SU-DHL-6 (cell line): Measurements from ENCODE around the gene MLST8.

ENCODE experiments used
- H2AFZ ChIP-seq: fragments of 200-600 bp; sonication (generic); 2 replicates; pipeline ENCODE4 v1.6.1; 2014; ENCODE audit warnings: low read depth, mild to moderate bottlenecking, moderate library complexity, mixed read lengths, antibody characterized with exemption, low read length; ENCODE audit not compliant: severe bottlenecking
- H3F3A ChIP-seq: fragments of 200-600 bp; shearing (Covaris generic); 2 replicates; pipeline ENCODE4 v1.6.0; 2016; ENCODE audit warnings: antibody characterized with exemption, mild to moderate bottlenecking; ENCODE audit not compliant: insufficient read depth
- H3K27ac ChIP-seq: fragments of 200-600 bp; sonication (generic); 2 replicates; pipeline ENCODE4 v1.5.1; 2016; ENCODE audit warnings: low read depth, mild to moderate bottlenecking, low read length, moderate library complexity, mixed read lengths
- H3K27me3 ChIP-seq: fragments of 200-600 bp; sonication (generic), shearing (Covaris generic); 2 replicates; pipeline ENCODE4 v1.6.0; 2014; ENCODE audit warnings: mild to moderate bottlenecking, low read length
- H3K36me3 ChIP-seq: fragments of 200-600 bp; sonication (generic); 2 replicates; pipeline ENCODE4 v1.6.1; 2014; ENCODE audit warnings: mild to moderate bottlenecking, low read length, mixed read lengths
- H3K4me2 ChIP-seq: fragments of 300-600, 200-600 bp; shearing (Covaris generic), sonication (generic); 2 replicates; pipeline ENCODE4 v1.6.0; 2014; ENCODE audit warnings: low read length, low read depth, mild to moderate bottlenecking; ENCODE audit not compliant: poor library complexity, severe bottlenecking
- H3K4me3 ChIP-seq: fragments of 200-600 bp; sonication (generic); 2 replicates; pipeline ENCODE4 v1.5.1; 2014; ENCODE audit warnings: antibody characterized with exemption, low read length, mild to moderate bottlenecking, mixed read lengths; ENCODE audit not compliant: insufficient read depth, poor library complexity, severe bottlenecking
- H3K79me2 ChIP-seq: fragments of 200-600 bp; sonication (generic); 2 replicates; pipeline ENCODE4 v1.6.1; 2014; ENCODE audit warnings: mild to moderate bottlenecking, low read length, moderate library complexity; ENCODE audit not compliant: insufficient read depth
- H3K9ac ChIP-seq: fragments of 200-600 bp; sonication (generic); 2 replicates; pipeline ENCODE4 v1.7.0; 2014; ENCODE audit warnings: mild to moderate bottlenecking, low read length
- H3K9me2 ChIP-seq: fragments of 200-600 bp; sonication (generic); replicated peaks from 2 replicates; pipeline ENCODE4 v1.6.1; 2014; ENCODE audit warnings: low read length; ENCODE audit not compliant: insufficient read depth
- H3K9me3 ChIP-seq: fragments of 200-600 bp; sonication (generic); 2 replicates; pipeline ENCODE4 v1.6.1; 2014; ENCODE audit warnings: low read length, mixed read lengths; ENCODE audit not compliant: insufficient read depth
- H4K20me1 ChIP-seq: fragments of 200-600 bp; sonication (generic); 2 replicates; pipeline ENCODE4 v1.6.1; 2014; ENCODE audit warnings: low read depth, mild to moderate bottlenecking, antibody characterized with exemption, low read length, moderate library complexity, mixed read lengths
- CTCF ChIP-seq: fragments of 200-600 bp; sonication (generic); IDR thresholded peaks from one replicate; pipeline ENCODE4 v1.5.1; 2017; ENCODE audit warnings: antibody characterized with exemption, mild to moderate bottlenecking, low read length, moderate library complexity; ENCODE audit not compliant: insufficient read depth, poor library complexity, severe bottlenecking
- EZH2phosphoT487 ChIP-seq: fragments of 200-600 bp; sonication (generic), shearing (Covaris generic); conservative IDR thresholded peaks from 2 replicates; pipeline ENCODE4 v1.6.1; 2018; ENCODE audit warnings: mild to moderate bottlenecking, antibody characterized with exemption, low read length, moderate library complexity, mixed read lengths

Gene MLST8

GRCh38 chr16:2251296-2252111 lies 46.2 kb downstream of the MLST8 start, which contains the start of gene ECI1:
Gene ECI1 (minus strand): TSS chr16:2251587. CDS start chr16:2251566, 21 bp downstream.
- peak within 1 kb of the TSS; percentile 93 for H3K4me2 ChIP-seq

GRCh38 chr16:2252806-2253148 lies 47.5 kb downstream of the MLST8 start:
- H3K27ac ChIP-seq, result peak overlapping the region; percentile 40; the same call in 1 of the 2 replicates
- 0 out of 2 replicates have a peak, but pooled peaks cover 4% of the 10 kb centered on the region for H4K20me1 ChIP-seq
- no peaks in the 10 kb centered on the region for H3K27me3 ChIP-seq
- H2AFZ ChIP-seq, result no peak overlapping the region
- no peaks in the 10 kb centered on the region for H3K9me3 ChIP-seq
- H3K4me3 ChIP-seq, result no peak overlapping the region
- TF ChIP-seq CTCF (no peak), EZH2phosphoT487 (no peak)
- H3K9me2 ChIP-seq, result no peaks in the 10 kb centered on the region
- H3K4me2 ChIP-seq, result no peak overlapping the region
- peaks cover 28% of the 10 kb centered on the region for H3K79me2 ChIP-seq
- no peak overlapping the region for H3K9ac ChIP-seq
- peaks cover 18% of the 10 kb centered on the region for H3K36me3 ChIP-seq
- peaks cover 34% of the 10 kb centered on the region for H3F3A ChIP-seq

More at GRCh38 chr16:2251296-2252111, 46.2 kb downstream of the MLST8 start, which contains the start of gene ECI1:
- peaks cover 7% of the 10 kb centered on the region; the same call in 1 of the 2 replicates for H3K36me3 ChIP-seq
- no peaks in the 10 kb centered on the region for H4K20me1 ChIP-seq
- peaks cover 34% of the 10 kb centered on the region for H3F3A ChIP-seq
- H3K9me2 ChIP-seq, result no peaks in the 10 kb centered on the region
- peaks cover 20% of the 10 kb centered on the region for H3K79me2 ChIP-seq
- peak within 1 kb of the TSS; percentile 78 for H3K4me3 ChIP-seq
- no peaks in the 10 kb centered on the region for H3K9me3 ChIP-seq
- H2AFZ ChIP-seq, result no peak within 1 kb of the TSS
- H3K27ac ChIP-seq, result peak within 1 kb of the TSS; percentile 82
- no peaks in the 10 kb centered on the region for H3K27me3 ChIP-seq
- peak within 1 kb of the TSS; percentile 78 for H3K9ac ChIP-seq
- TF ChIP-seq CTCF (no peak), EZH2phosphoT487 (no peak)

- no peaks in the 10 kb centered on the region for H3K9me3 ChIP-seq
- H3K4me2 ChIP-seq, result no peak overlapping the region
- no peak overlapping the region for H3K4me3 ChIP-seq
- H3K27ac ChIP-seq, result peak overlapping the region; percentile 40; the same call in 1 of the 2 replicates
- no peaks in the 10 kb centered on the region for H3K9me2 ChIP-seq
- TF ChIP-seq CTCF (no peak), EZH2phosphoT487 (no peak)
- H4K20me1 ChIP-seq, result 0 out of 2 replicates have a peak, but pooled peaks cover 4% of the 10 kb centered on the region
- H3K79me2 ChIP-seq, result peaks cover 31% of the 10 kb centered on the region
- H3K36me3 ChIP-seq, result peaks cover 22% of the 10 kb centered on the region
- H3K9ac ChIP-seq, result no peak overlapping the region
- no peaks in the 10 kb centered on the region for H3K27me3 ChIP-seq
- H3F3A ChIP-seq, result peaks cover 38% of the 10 kb centered on the region
- no peak overlapping the region for H2AFZ ChIP-seq
Measured at GRCh38 chr16:2253293-2253692, 48.0 kb downstream of the MLST8 start.
